Right atrium auricular region (tissue), 2 donors: ENCODE results near the gene PRKCH. TPM values are rescaled to one million over a fixed set of nuclear protein-coding genes. Genes with fewer than 3 reads are reported as not detected.

Experiments used
- DNase-seq: peaks from one replicate; pipeline ENCODE4 v3.0.0-alpha.2; 2019; ENCODE audit warnings: low spot score
- H3K27ac ChIP-seq, 2 donors: fragments of 200-600 bp; sonication (generic); 1 replicate in 1 of 2; 2 replicates in 1 of 2; pipeline ENCODE4 v1.5.1; 2016 to 2019
- H3K27me3 ChIP-seq, 2 donors: fragments of 200-600 bp; sonication (generic); one replicate each; pipeline versions ENCODE4 v1.5.1 to v1.6.0; 2017 to 2019
- H3K36me3 ChIP-seq: fragments of 200-600 bp; sonication (generic); one replicate; pipeline ENCODE4 v1.5.1; 2016
- H3K4me1 ChIP-seq, 2 donors: fragments of 200-600 bp; sonication (generic); one replicate each; pipeline versions ENCODE4 v1.5.1 to v1.6.0; 2017 to 2019
- H3K4me3 ChIP-seq, 2 donors: fragments of 200-600 bp; sonication (generic); 1 replicate in 1 of 2; 2 replicates in 1 of 2; pipeline ENCODE4 v1.5.1; 2017 to 2019; ENCODE audit warnings: mild to moderate bottlenecking in 1 of 2, moderate library complexity in 1 of 2
- H3K9me3 ChIP-seq, 2 donors: fragments of 200-600 bp; sonication (generic); one replicate each; pipeline ENCODE4 v1.5.1; 2019
- CTCF ChIP-seq, 2 donors: fragments of 200-600 bp; sonication (generic); IDR thresholded peaks; one replicate each; pipeline ENCODE4 v1.5.1; 2019; ENCODE audit warnings: antibody characterized with exemption in 2 of 2
- total RNA-seq, 2 donors: library from RNA; depleted of rRNA; stranded (reverse); fragments of >200 nt; gene quantifications; one replicate each; pipeline ENCODE4 v1.1.0, GENCODE V29; 2016

Gene PRKCH
- total RNA-seq, 2 donors from 2014 or later: 24.9 to 40.3 TPM

- Histone ChIP-seq H3K4me3 (no peak overlapping the region), H3K4me1 (no peaks in the 10 kb centered on the region), H3K36me3 (no peaks in the 10 kb centered on the region), H3K27me3 (no peaks in the 10 kb centered on the region), H3K9me3 (no peaks in the 10 kb centered on the region), H3K27ac (no peak overlapping the region)
- no peak for DNase-seq
- TF ChIP-seq CTCF (IDR thresholded peaks at IDR 0.05): no peak
These were observed 14.4 kb downstream of the PRKCH start for GRCh38 chr14:61335671-61336275.

GRCh38 chr14:61337893-61338292 lies 16.5 kb downstream of the PRKCH start:
- Histone ChIP-seq H3K4me3 (no peak overlapping the region), H3K9me3 (no peaks in the 10 kb centered on the region), H3K27me3 (no peaks in the 10 kb centered on the region), H3K36me3 (no peaks in the 10 kb centered on the region), H3K4me1 (no peaks in the 10 kb centered on the region), H3K27ac (no peak overlapping the region)
- DNase-seq: no peak
- TF ChIP-seq CTCF (IDR thresholded peaks at IDR 0.05): no peak

GRCh38 chr14:61338457-61338856 lies 17.1 kb downstream of the PRKCH start:
- Histone ChIP-seq H3K27ac (no peak overlapping the region), H3K36me3 (no peaks in the 10 kb centered on the region), H3K9me3 (no peaks in the 10 kb centered on the region), H3K4me3 (no peak overlapping the region), H3K4me1 (peaks cover 0 to 1% of the 10 kb centered on the region in 2 donors), H3K27me3 (no peaks in the 10 kb centered on the region)
- TF ChIP-seq CTCF (IDR thresholded peaks at IDR 0.05): no peak
- DNase-seq: no peak

DNA sequence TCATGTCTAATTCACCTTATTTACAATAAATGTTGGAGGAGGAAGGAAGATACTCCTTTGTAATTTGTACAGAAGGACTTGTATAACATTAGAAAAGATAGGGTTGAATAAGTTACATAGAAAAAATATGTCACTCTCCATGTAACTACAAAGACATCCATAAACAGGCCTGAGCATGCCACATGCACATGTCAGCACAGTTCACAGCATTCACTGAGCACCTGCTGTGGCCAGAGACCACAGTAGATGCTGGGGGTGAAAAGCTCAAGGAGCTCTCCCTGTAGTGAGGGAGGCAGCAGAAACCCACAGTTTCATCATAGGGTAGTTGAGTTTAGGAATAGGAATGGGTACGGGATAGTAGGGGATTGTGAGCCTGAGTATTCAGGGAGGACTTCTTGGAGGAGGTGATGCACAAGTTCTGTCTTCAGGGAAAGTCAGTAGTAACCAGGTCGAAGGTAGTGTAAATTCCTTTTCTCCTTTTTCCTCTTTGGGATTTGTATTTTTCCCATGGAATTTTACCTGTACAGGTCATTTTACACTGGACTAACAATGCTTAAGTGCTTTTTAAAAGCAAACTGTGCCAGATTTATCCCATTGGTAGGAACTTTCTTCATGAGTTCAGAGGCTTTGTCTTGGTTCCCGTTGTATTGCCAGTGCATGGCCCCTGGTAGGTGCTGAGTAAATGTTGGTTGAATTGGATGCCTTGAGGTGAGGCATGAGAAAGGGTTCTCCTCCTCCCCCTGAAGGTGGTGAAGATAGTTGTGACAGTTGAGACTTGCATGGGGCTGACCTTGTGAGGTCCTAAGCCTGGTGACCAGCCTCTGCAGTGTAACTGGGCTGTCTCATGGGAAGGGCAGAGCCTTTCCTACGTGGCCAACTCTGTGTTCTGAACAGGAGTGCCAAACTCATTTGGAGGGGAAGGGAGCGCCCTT lies 20.2 kb downstream of the PRKCH start:
- no peak for TF ChIP-seq CTCF (IDR thresholded peaks at IDR 0.05)
- DNase-seq: no peak
- no peaks in the 10 kb centered on the region for H3K36me3 ChIP-seq
- peaks cover 0 to 20% of the 10 kb centered on the region in 2 donors for H3K4me1 ChIP-seq
- no peaks in the 10 kb centered on the region for H3K9me3 ChIP-seq
- H3K4me3 ChIP-seq: no peak overlapping the region
- no peaks in the 10 kb centered on the region for H3K27me3 ChIP-seq
- H3K27ac ChIP-seq: peak overlapping the region in 1 of 2 donors; percentile 5

GRCh38 chr14:61342486-61342885 lies 21.1 kb downstream of the PRKCH start:
- no peak for TF ChIP-seq CTCF (IDR thresholded peaks at IDR 0.05)
- Histone ChIP-seq H3K27ac (peak overlapping the region in 1 of 2 donors; percentile 61), H3K4me1 (peaks cover 0 to 20% of the 10 kb centered on the region in 2 donors)

More at GRCh38 chr14:61342486-61342885, 21.1 kb downstream of the PRKCH start:
- Histone ChIP-seq H3K36me3 (no peaks in the 10 kb centered on the region), H3K4me3 (no peak overlapping the region), H3K9me3 (no peaks in the 10 kb centered on the region), H3K27me3 (no peaks in the 10 kb centered on the region)
- DNase-seq: no peak
